Fibroblast of villous mesenchyme (primary cell): Measurements from ENCODE around the gene ITIH1. TPM values are rescaled to one million over a fixed set of nuclear protein-coding genes. Genes with fewer than 3 reads are reported as not detected.

Source experiments
- DNase-seq: peaks from one replicate; pipeline ENCODE4 v3.0.0-alpha.2; 2010; ENCODE audit warnings: low read depth
- H3K4me3 ChIP-seq: 2 replicates; pipeline ENCODE4 v1.5.1; 2011; ENCODE audit warnings: low read depth, mild to moderate bottlenecking, low read length
- CTCF ChIP-seq: IDR thresholded peaks from 2 replicates; pipeline ENCODE4 v1.5.1; 2012; ENCODE audit warnings: low read depth, mild to moderate bottlenecking, low read length; ENCODE audit not compliant: insufficient read depth
- total RNA-seq: library from RNA; depleted of rRNA; stranded (reverse); fragments of >200 nt; gene quantifications from 2 replicates; pipeline ENCODE4 v1.2.3, GENCODE V29; 2012

Gene ITIH1
- total RNA-seq, 1 donor: not detected

DNA sequence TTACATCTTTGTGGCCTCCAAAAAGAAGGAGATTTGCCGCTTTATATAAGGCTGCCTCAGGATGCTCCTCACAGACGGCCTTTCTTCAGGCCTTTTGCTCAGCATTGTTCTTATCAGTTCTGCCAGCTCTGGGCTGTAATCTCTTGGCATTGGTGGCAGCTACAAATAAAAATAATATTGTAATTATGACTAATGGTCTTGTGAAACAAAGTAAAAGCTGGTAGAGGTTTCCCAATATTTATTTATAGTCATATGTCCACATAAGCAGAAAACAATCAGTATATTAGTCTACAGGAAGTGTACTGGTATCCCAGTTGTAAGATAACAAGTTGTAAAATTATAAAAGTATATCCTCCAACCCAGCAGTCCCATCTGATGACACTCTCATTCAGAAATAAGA is 13.9 kb upstream of the ITIH1 start:
- DNase-seq: peak; percentile 19
- no peak for TF ChIP-seq CTCF
- H3K4me3 ChIP-seq: no peak overlapping the region

GRCh38 chr3:52769786-52770455 is 7.5 kb upstream of the ITIH1 start:
- DNase-seq: no peak
- H3K4me3 ChIP-seq: peak overlapping the region; percentile 93
- no peak for TF ChIP-seq CTCF

- peak within 1 kb of the TSS; percentile 93 for H3K4me3 ChIP-seq
- DNase-seq: peak; percentile 86
- TF ChIP-seq CTCF: peak; percentile 10
These were observed 6.7 kb upstream of the ITIH1 start, which contains the start of gene NEK4 for GRCh38 chr3:52770496-52771333. Gene NEK4 (minus strand): TSS chr3:52770940. CDS start chr3:52770746, 194 bp downstream.

DNA sequence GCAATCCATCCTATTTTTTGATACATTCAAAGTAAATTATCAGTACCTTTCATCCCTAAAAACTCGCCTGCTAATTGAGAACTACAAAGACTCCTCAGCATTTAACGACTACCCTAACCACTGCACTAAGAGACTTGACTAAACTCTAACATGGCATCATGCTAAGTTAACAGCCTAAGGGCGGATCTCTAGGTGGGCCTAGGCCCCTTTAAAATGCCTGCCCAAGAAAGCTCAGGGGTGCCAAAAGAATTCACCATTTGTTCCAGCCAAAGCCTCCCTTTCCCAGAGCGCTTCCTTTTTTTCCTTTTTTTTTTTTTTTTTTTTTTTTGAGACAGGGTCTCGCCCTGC is 6.1 kb upstream of the ITIH1 start:
- TF ChIP-seq CTCF: no peak
- no peak for DNase-seq
- peak overlapping the region; percentile 93 for H3K4me3 ChIP-seq

DNA sequence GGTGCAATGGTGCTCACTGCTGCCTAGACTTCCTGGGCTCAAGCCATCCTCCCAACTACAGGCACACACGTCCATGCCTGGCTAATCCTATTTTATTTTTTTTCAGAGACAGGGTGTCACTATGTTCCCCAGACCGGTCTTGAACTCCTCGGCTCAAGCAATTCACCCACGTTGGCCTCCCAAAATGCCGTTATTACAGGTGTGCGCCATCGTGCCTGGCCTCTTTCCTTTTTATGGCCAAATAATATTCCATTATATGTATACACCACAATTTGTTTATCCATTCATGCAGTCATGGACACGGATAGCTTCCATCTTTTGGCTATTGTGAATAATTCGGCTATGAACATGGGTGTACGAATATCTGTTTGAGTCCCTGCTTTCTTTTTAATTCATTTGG is 5.7 kb upstream of the ITIH1 start:
- no peak overlapping the region for H3K4me3 ChIP-seq

More for the DNA sequence above, 5.7 kb upstream of the ITIH1 start:
- DNase-seq: no peak
- no peak for TF ChIP-seq CTCF
